ENCODE results near the gene VPS37C.

VPS37C gene

GRCh38 chr11:61150706-61151544, 10.3 kb downstream of the VPS37C start:
- FAIRE-seq (no peak), DNase-seq (ENCODE audit: insufficient read length, low spot score) (no peak)
- no peak for TF ChIP-seq CTCF (IDR thresholded peaks at IDR 0.05; ENCODE audit: insufficient read depth, missing control alignments)

GRCh38 chr11:61149624-61150615, 11.3 kb downstream of the VPS37C start:
- no peak for DNase-seq (ENCODE audit: insufficient read length, low spot score)
- no peak for TF ChIP-seq CTCF (IDR thresholded peaks at IDR 0.05; ENCODE audit: insufficient read depth, missing control alignments)
- FAIRE-seq: no peak

- DNase-seq (ENCODE audit: insufficient read length, low spot score) (peak; percentile 5), FAIRE-seq (no peak)
- no peak for TF ChIP-seq CTCF (IDR thresholded peaks at IDR 0.05; ENCODE audit: insufficient read depth, missing control alignments)
Measured at GRCh38 chr11:61147791-61148620, 13.2 kb downstream of the VPS37C start.

GRCh38 chr11:61147271-61147670, 14.0 kb downstream of the VPS37C start:
- TF ChIP-seq CTCF (IDR thresholded peaks at IDR 0.05; ENCODE audit: insufficient read depth, missing control alignments): no peak
- DNase-seq (ENCODE audit: insufficient read length, low spot score) (no peak), FAIRE-seq (no peak)

GRCh38 chr11:61146416-61146815, 14.8 kb downstream of the VPS37C start:
- FAIRE-seq (no peak), DNase-seq (ENCODE audit: insufficient read length, low spot score) (peak; percentile 0)
- no peak for TF ChIP-seq CTCF (IDR thresholded peaks at IDR 0.05; ENCODE audit: insufficient read depth, missing control alignments)

- no peak for FAIRE-seq
- no peak for TF ChIP-seq CTCF (IDR thresholded peaks at IDR 0.05; ENCODE audit: insufficient read depth, missing control alignments)
Measured at GRCh38 chr11:61145228-61146005, 15.8 kb downstream of the VPS37C start.

More at GRCh38 chr11:61145228-61146005, 15.8 kb downstream of the VPS37C start:
- DNase-seq (ENCODE audit: insufficient read length, low spot score): peak; percentile 8

All from D721Med (cell line).